GM12865 (cell line): ENCODE data around the gene ZNF672.

ENCODE experiments used
- DNase-seq: peaks from one replicate; pipeline ENCODE4 v3.0.0; 2010; ENCODE audit warnings: low read depth
- H3K4me3 ChIP-seq: 2 replicates; pipeline ENCODE4 v1.5.1; 2011; ENCODE audit warnings: mild to moderate bottlenecking, low read depth, low read length, control low read depth
- CTCF ChIP-seq: IDR thresholded peaks from 2 replicates; pipeline ENCODE4 v1.5.1; 2011; ENCODE audit warnings: low read length, control low read depth, low read depth, inconsistent platforms; ENCODE audit not compliant: insufficient read depth; ENCODE audit errors: missing control alignments

The ZNF672 gene

DNA sequence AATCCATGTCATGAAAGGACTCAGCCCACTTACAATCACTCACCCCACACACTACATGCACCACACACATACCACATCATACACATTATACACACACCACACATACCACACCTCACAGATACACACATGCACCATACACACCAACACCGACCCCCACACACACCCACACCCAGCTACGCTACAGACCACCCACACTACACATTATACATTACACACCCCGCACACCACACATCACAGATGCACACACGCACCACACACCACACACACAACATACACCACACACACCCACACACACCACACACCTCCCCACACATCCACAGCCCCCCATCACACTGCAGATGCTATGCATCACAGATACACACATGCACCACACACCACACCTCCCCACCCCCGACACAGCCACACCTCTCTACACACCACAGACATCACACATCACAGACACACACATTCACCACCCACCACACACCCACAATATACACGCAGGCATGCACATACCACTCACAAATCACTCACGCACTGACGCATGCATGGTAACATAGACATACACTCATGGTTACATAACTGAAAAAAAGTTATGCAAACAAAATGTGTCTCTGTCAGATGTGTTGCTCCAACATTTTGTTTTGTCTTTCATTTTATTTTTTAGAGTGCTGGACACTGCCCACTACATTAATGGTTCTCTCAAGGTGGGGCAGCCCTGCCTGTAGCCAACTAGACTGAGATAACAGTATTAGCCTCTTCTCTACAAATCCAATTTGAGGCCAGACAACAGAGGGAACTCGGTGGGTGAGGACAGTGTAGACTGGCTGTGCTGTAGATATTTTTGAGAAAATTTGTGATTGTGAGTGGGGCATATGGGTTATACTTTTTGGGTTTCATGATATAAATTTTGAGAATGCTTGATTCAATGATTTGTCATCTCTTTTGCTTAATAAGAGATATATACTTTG is 52.8 kb downstream of the ZNF672 start:
- no peak for DNase-seq
- H3K4me3 ChIP-seq, result no peak overlapping the region
- no peak for TF ChIP-seq CTCF

GRCh38 chr1:248891758-248892157 is 53.7 kb downstream of the ZNF672 start:
- no peak overlapping the region for H3K4me3 ChIP-seq
- DNase-seq, result no peak
- TF ChIP-seq CTCF, result no peak

DNA sequence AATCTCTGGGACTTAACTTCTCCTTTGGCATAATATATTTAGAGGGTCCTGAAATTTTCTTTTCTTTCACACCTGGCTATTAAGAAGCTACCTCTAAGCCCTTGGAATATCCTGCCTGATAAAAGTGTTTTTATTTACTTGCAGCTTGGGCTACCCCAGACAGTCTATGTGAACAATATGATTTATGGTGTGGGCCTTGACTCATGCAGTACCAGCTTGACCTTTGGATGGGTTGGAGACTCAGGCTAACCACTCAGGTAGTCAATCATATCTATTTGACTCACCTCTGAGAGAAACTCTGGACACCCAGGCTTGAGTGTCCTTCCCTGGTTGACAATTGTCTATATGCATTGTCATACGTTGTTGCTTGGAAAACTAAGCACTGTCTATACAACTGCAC is 54.6 kb downstream of the ZNF672 start:
- H3K4me3 ChIP-seq, result no peak overlapping the region
- TF ChIP-seq CTCF, result no peak
- DNase-seq, result no peak

DNA sequence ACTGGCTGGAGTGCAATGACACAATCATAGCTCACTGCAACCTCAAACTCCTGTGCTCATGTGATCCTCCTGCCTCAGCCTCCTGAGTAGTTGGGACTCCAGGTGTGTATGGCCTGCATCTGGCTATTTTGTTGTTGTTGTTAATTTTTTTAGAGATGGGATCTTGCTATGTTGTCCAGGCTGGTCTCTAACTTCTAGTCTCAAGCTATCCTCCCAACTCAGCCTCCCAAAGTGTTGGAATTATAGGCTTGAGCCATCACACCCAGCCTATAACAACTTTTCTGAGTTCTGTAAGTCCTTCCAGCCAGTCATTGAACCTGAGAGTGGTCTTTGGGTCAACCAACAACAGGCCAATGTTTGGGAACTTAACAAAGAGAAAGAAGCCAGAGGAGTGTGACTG is 56.8 kb downstream of the ZNF672 start:
- TF ChIP-seq CTCF, result no peak
- DNase-seq, result no peak
- H3K4me3 ChIP-seq, result no peak overlapping the region

GRCh38 chr1:248897412-248898337 is 59.7 kb downstream of the ZNF672 start:
- H3K4me3 ChIP-seq, result no peak overlapping the region
- no peak for TF ChIP-seq CTCF

More at GRCh38 chr1:248897412-248898337, 59.7 kb downstream of the ZNF672 start:
- no peak for DNase-seq
